Ammon's horn (tissue), 1 donor: ENCODE results near the gene RERE.
"Not testable (repeated sequence)": the region's sequence is repeated elsewhere in the genome, so short reads cannot be mapped to it uniquely, and the experiment has no call there.

Experiments
- DNase-seq: peaks from one replicate; pipeline ENCODE4 v3.0.0-alpha.2; 2016; ENCODE audit warnings: low spot score

Gene RERE

GRCh38 chr1:8841395-8841794, 24.0 kb upstream of the RERE start:
- no peak for DNase-seq

GRCh38 chr1:8839990-8840389, 22.6 kb upstream of the RERE start:
- no peak for DNase-seq

- no peak for DNase-seq
Observed at GRCh38 chr1:8835941-8836643, 18.7 kb upstream of the RERE start.

GRCh38 chr1:8831340-8831739, 13.9 kb upstream of the RERE start:
- DNase-seq = no peak

- not testable (repeated sequence) for DNase-seq
Observed at GRCh38 chr1:8830732-8831131, 13.3 kb upstream of the RERE start.

GRCh38 chr1:8825985-8826481, 8.6 kb upstream of the RERE start:
- no peak for DNase-seq

GRCh38 chr1:8823295-8823664, 5.8 kb upstream of the RERE start:
- no peak for DNase-seq

- no peak for DNase-seq
Observed at GRCh38 chr1:8822373-8823294, 5.2 kb upstream of the RERE start.

- DNase-seq = no peak
Observed at GRCh38 chr1:8821084-8821483, 3.6 kb upstream of the RERE start.

GRCh38 chr1:8818789-8819188, 1.3 kb upstream of the RERE start:
- not testable (repeated sequence) for DNase-seq

GRCh38 chr1:8818325-8818775, 910 bp upstream of the RERE start:
- peak; percentile 56 for DNase-seq

- peak; percentile 19 for DNase-seq
Observed at GRCh38 chr1:8816831-8817411, 519 bp downstream of the RERE start.

- no peak for DNase-seq
Observed at GRCh38 chr1:8816264-8816663, 1.2 kb downstream of the RERE start.

- peak; percentile 83 for DNase-seq
Observed at GRCh38 chr1:8815582-8816151, 1.8 kb downstream of the RERE start.

- peak; percentile 50 for DNase-seq
Observed at GRCh38 chr1:8814865-8815264, 2.6 kb downstream of the RERE start.

GRCh38 chr1:8813991-8814390, 3.4 kb downstream of the RERE start:
- no peak for DNase-seq

- no peak for DNase-seq
Observed at GRCh38 chr1:8813016-8813763, 4.2 kb downstream of the RERE start.

- no peak for DNase-seq
Observed at GRCh38 chr1:8812081-8812480, 5.4 kb downstream of the RERE start.

- no peak for DNase-seq
Observed at GRCh38 chr1:8810987-8811386, 6.5 kb downstream of the RERE start.

GRCh38 chr1:8809342-8809736, 8.1 kb downstream of the RERE start:
- DNase-seq = no peak

GRCh38 chr1:8807004-8807403, 10.4 kb downstream of the RERE start:
- no peak for DNase-seq

- DNase-seq = no peak
Observed at GRCh38 chr1:8800416-8800815, 17.0 kb downstream of the RERE start.
